ENCODE results near the gene ADAM19.
"Not testable (repeated sequence)": the region's sequence is repeated elsewhere in the genome, so short reads cannot be mapped to it uniquely, and the experiment has no call there.

ADAM19 gene

GRCh38 chr5:157449011-157449723 lies 126.4 kb downstream of the ADAM19 start:
- H3K4me1 ChIP-seq = no peaks in the 10 kb centered on the region
- no peak overlapping the region for H3K27ac ChIP-seq
- no peaks in the 10 kb centered on the region for H3K9me3 ChIP-seq
- no peaks in the 10 kb centered on the region for H4K20me1 ChIP-seq
- H3K36me3 ChIP-seq = no peaks in the 10 kb centered on the region
- H3K4me2 ChIP-seq = no peak overlapping the region
- no peak overlapping the region for H3K4me3 ChIP-seq
- no peak overlapping the region for H3K9ac ChIP-seq
- no peak for TF ChIP-seq Cebpa-rat (IDR thresholded peaks at IDR 0.05)
- no peaks in the 10 kb centered on the region for H3K27me3 ChIP-seq

- Histone ChIP-seq H3K4me1 (no peaks in the 10 kb centered on the region), H3K9me3 (no peaks in the 10 kb centered on the region), H3K4me2 (no peak overlapping the region), H4K20me1 (no peaks in the 10 kb centered on the region), H3K36me3 (no peaks in the 10 kb centered on the region), H3K27me3 (no peaks in the 10 kb centered on the region), H3K9ac (no peak overlapping the region), H3K4me3 (no peak overlapping the region), H3K27ac (no peak overlapping the region)
- TF ChIP-seq Cebpa-rat (IDR thresholded peaks at IDR 0.05) = no peak
These were observed 128.4 kb downstream of the ADAM19 start for GRCh38 chr5:157447201-157447637.

- Histone ChIP-seq H4K20me1 (no peaks in the 10 kb centered on the region), H3K4me2 (no peak overlapping the region), H3K4me1 (no peaks in the 10 kb centered on the region), H3K9me3 (no peaks in the 10 kb centered on the region), H3K4me3 (no peak overlapping the region), H3K27me3 (no peaks in the 10 kb centered on the region), H3K9ac (no peak overlapping the region), H3K27ac (no peak overlapping the region), H3K36me3 (no peaks in the 10 kb centered on the region)
- no peak for TF ChIP-seq Cebpa-rat (IDR thresholded peaks at IDR 0.05)
These were observed 129.1 kb downstream of the ADAM19 start for GRCh38 chr5:157446412-157446935.

- Histone ChIP-seq H3K4me2 (no peak overlapping the region), H4K20me1 (no peaks in the 10 kb centered on the region), H3K9ac (no peak overlapping the region), H3K4me3 (no peak overlapping the region), H3K4me1 (no peaks in the 10 kb centered on the region), H3K27me3 (no peaks in the 10 kb centered on the region), H3K9me3 (no peaks in the 10 kb centered on the region), H3K36me3 (no peaks in the 10 kb centered on the region), H3K27ac (no peak overlapping the region)
- no peak for TF ChIP-seq Cebpa-rat (IDR thresholded peaks at IDR 0.05)
These were observed 129.7 kb downstream of the ADAM19 start for GRCh38 chr5:157445745-157446411.

- no peaks in the 10 kb centered on the region for H3K36me3 ChIP-seq
- H3K9me3 ChIP-seq = no peaks in the 10 kb centered on the region
- no peak overlapping the region for H3K4me3 ChIP-seq
- no peaks in the 10 kb centered on the region for H4K20me1 ChIP-seq
- H3K9ac ChIP-seq = no peak overlapping the region
- no peaks in the 10 kb centered on the region for H3K4me1 ChIP-seq
- no peak overlapping the region for H3K4me2 ChIP-seq
- H3K27ac ChIP-seq = no peak overlapping the region
- no peak for TF ChIP-seq Cebpa-rat (IDR thresholded peaks at IDR 0.05)
- no peaks in the 10 kb centered on the region for H3K27me3 ChIP-seq
These were observed 131.4 kb downstream of the ADAM19 start for GRCh38 chr5:157444224-157444623.

- H4K20me1 ChIP-seq = no peaks in the 10 kb centered on the region
- no peak overlapping the region for H3K9ac ChIP-seq
- H3K36me3 ChIP-seq = no peaks in the 10 kb centered on the region
- no peak overlapping the region for H3K4me2 ChIP-seq
- TF ChIP-seq Cebpa-rat (IDR thresholded peaks at IDR 0.05) = no peak
- H3K4me3 ChIP-seq = no peak overlapping the region
- no peaks in the 10 kb centered on the region for H3K9me3 ChIP-seq
- no peak overlapping the region for H3K27ac ChIP-seq
- H3K4me1 ChIP-seq = no peaks in the 10 kb centered on the region
- no peaks in the 10 kb centered on the region for H3K27me3 ChIP-seq
These were observed 132.5 kb downstream of the ADAM19 start for GRCh38 chr5:157443041-157443549.

- Histone ChIP-seq H3K27me3 (no peaks in the 10 kb centered on the region), H3K27ac (no peak overlapping the region), H3K4me3 (no peak overlapping the region), H3K36me3 (no peaks in the 10 kb centered on the region), H4K20me1 (no peaks in the 10 kb centered on the region), H3K4me1 (no peaks in the 10 kb centered on the region), H3K4me2 (no peak overlapping the region), H3K9me3 (0 out of 2 replicates have a peak, but pooled peaks cover 10% of the 10 kb centered on the region), H3K9ac (no peak overlapping the region)
- TF ChIP-seq Cebpa-rat (IDR thresholded peaks at IDR 0.05) = no peak
These were observed 141.5 kb downstream of the ADAM19 start for GRCh38 chr5:157434096-157434495.

- H3K4me1 ChIP-seq = no peaks in the 10 kb centered on the region
- TF ChIP-seq Cebpa-rat (IDR thresholded peaks at IDR 0.05) = no peak
- H3K4me2 ChIP-seq = no peak overlapping the region
- no peaks in the 10 kb centered on the region for H3K27me3 ChIP-seq
- H3K4me3 ChIP-seq = no peak overlapping the region
- 0 out of 2 replicates have a peak, but pooled peaks cover 10% of the 10 kb centered on the region for H3K9me3 ChIP-seq
- no peaks in the 10 kb centered on the region for H4K20me1 ChIP-seq
- no peak overlapping the region for H3K27ac ChIP-seq
- no peak overlapping the region for H3K9ac ChIP-seq
- H3K36me3 ChIP-seq = no peaks in the 10 kb centered on the region
These were observed 143.9 kb downstream of the ADAM19 start for GRCh38 chr5:157431544-157432200.

GRCh38 chr5:157429920-157430319 lies 145.7 kb downstream of the ADAM19 start:
- H3K4me1 ChIP-seq, H3K36me3 ChIP-seq, H3K4me3 ChIP-seq, H4K20me1 ChIP-seq, H3K27ac ChIP-seq, H3K4me2 ChIP-seq, H3K27me3 ChIP-seq, H3K9ac ChIP-seq: not testable (repeated sequence)
- peaks cover 10% of the 10 kb centered on the region; the same call in 1 of the 2 replicates for H3K9me3 ChIP-seq
